Pancreas (tissue), 10 donors: Measurements from ENCODE around the gene ATOX1. TPM values are rescaled to one million over a fixed set of nuclear protein-coding genes. Genes with fewer than 3 reads are reported as not detected.
A peak's percentile ranks its signal among the peaks of the same experiment; 100 is the strongest.

Source experiments
- ATAC-seq, 4 donors: fragments of 200-7000 bp; cut with Tn5 transposase; one replicate each; pipeline versions ENCODE4 v1.8.0 to v1.9.1; 2020; ENCODE audit warnings: mild to moderate bottlenecking in 4 of 4, moderate library complexity in 4 of 4
- DNase-seq, 6 donors: peaks; one replicate each; pipeline ENCODE4 v3.0.0-alpha.2; 2020
- FAIRE-seq: peaks from 2 replicates; lab custom pipeline; 2012; peaks lifted over from hg19 to GRCh38; lab: Jason Lieb, UNC
- H3K27ac ChIP-seq, 4 donors: fragments of 200-600 bp; sonication (generic); 1 replicate in 3 of 4; 2 replicates in 1 of 4; pipeline versions ENCODE4 v1.5.0 to v1.8.0; 2020
- H3K27me3 ChIP-seq, 4 donors: fragments of 200-600 bp; one replicate each; pipeline ENCODE4 v1.8.0; 2021
- H3K36me3 ChIP-seq, 3 donors: fragments of 200-600 bp; sonication (generic) in 1 of 3; one replicate each; pipeline versions ENCODE4 v1.5.0 to v1.8.0; 2020 to 2021
- H3K4me1 ChIP-seq, 3 donors: fragments of 200-600 bp; one replicate each; pipeline ENCODE4 v1.8.0; 2021
- H3K4me3 ChIP-seq, 4 donors: fragments of 200-600 bp; sonication (generic) in 2 of 4; one replicate each; pipeline versions ENCODE4 v1.5.0 to v1.8.0; 2020 to 2021
- H3K9me3 ChIP-seq, 4 donors: fragments of 200-600 bp; one replicate each; pipeline ENCODE4 v1.8.0; 2021
- WGBS, 2 donors: extraction: QIAGEN DNeasy Blood & Tissue Kit; methylation state at CpG; one replicate each; pipeline ENCODE4 v1.1.7; 2013; 5-methylcytosine and 5-hydroxymethylcytosine counted together
- intact Hi-C, 3 donors: fragments of 100-400 bp; cut with DNase I; formaldehyde crosslinking; loops; one replicate each; pipeline versions ENCODE4 v1.11.1 to v1.14.2; 2022
- polyA plus RNA-seq, 2 donors: library from polyadenylated mRNA; stranded (reverse); fragments of 200-250 nt; gene quantifications; one replicate each; pipeline ENCODE4 v1.2.3, GENCODE V29; 2013
- total RNA-seq, 6 donors: library from RNA; stranded (reverse); fragmentation: NEBNext Ultra II Directional in 4 of 6; extraction: Animal tissue kit (Norgen Biotek cat#: 25700) in 4 of 6; gene quantifications; one replicate each; pipeline versions ENCODE4 v1.2.1 to v1.2.4, GENCODE V29; 2021 to 2023
- TF ChIP-seq, protein P1 (sequence below), 4 donors: fragments of 200-600 bp; sonication (generic) in 3 of 4; IDR thresholded peaks; one replicate each; pipeline versions ENCODE4 v1.5.0 to v1.8.0; 2021; ENCODE audit warnings: antibody characterized with exemption in 4 of 4
- donor health status: healthy with polysubstance abuse.
- donor health status: DM: no; HTN: no; CAD: no; lungs with moderate emphysema.
- donor health status: DM: no; HTN: no; CAD: no.
- donor health status: control.
- donor health status: control.
- donor health status: Bipolar disorder and iron deficiency.
- donor health status: DM: yes; HTN: yes; CAD: no.
- donor health status: DM: no; HTN: no; CAD: no.
- donor health status: DM: no; HTN: no; CAD: no.
- donor health status: DM: yes; HTN: yes; CAD: no.

The ATOX1 gene
- total and polyA plus RNA-seq, 8 donors, result 12.9 to 63.2 (median 23.2) TPM

- 0% methylated on average over 49 of the region's 49 CpGs for WGBS, 2 donors
- DNase-seq (peak; percentile 96 to 100 (median 100)), FAIRE-seq (peak; percentile 99), ATAC-seq (peak; percentile 86 to 93 (median 87))
- H3K4me3 ChIP-seq, result peak within 1 kb of the TSS; percentile 63 to 88 (median 77)
- H3K27ac ChIP-seq, result peak within 1 kb of the TSS; percentile 95 to 97 (median 96)
- no peaks in the 10 kb centered on the region for H3K36me3 ChIP-seq
- TF ChIP-seq, protein P1, sequence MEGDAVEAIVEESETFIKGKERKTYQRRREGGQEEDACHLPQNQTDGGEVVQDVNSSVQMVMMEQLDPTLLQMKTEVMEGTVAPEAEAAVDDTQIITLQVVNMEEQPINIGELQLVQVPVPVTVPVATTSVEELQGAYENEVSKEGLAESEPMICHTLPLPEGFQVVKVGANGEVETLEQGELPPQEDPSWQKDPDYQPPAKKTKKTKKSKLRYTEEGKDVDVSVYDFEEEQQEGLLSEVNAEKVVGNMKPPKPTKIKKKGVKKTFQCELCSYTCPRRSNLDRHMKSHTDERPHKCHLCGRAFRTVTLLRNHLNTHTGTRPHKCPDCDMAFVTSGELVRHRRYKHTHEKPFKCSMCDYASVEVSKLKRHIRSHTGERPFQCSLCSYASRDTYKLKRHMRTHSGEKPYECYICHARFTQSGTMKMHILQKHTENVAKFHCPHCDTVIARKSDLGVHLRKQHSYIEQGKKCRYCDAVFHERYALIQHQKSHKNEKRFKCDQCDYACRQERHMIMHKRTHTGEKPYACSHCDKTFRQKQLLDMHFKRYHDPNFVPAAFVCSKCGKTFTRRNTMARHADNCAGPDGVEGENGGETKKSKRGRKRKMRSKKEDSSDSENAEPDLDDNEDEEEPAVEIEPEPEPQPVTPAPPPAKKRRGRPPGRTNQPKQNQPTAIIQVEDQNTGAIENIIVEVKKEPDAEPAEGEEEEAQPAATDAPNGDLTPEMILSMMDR (IDR thresholded peaks at IDR 0.05), result peak; percentile 38 to 48 (median 42)
- no peaks in the 10 kb centered on the region for H3K9me3 ChIP-seq
- intact Hi-C loops, result no loop called here
- no peaks in the 10 kb centered on the region for H3K27me3 ChIP-seq
- H3K4me1 ChIP-seq, result peaks cover 9 to 24% (median 23%) of the 10 kb centered on the region in 3 donors
These were observed 13.0 kb upstream of the ATOX1 start, which contains the start of gene G3BP1 for GRCh38 chr5:151771259-151772028. TSS of gene G3BP1 (plus strand) at chr5:151771954. CDS start at chr5:151786621, 14,667 bp downstream.

- ATAC-seq (peak; percentile 25 to 47 (median 34)), DNase-seq (peak; percentile 64 to 81 (median 75)), FAIRE-seq (no peak)
- H3K27ac ChIP-seq, result peak overlapping the region; percentile 95 to 97 (median 96)
- H3K4me1 ChIP-seq, result peaks cover 9 to 22% (median 15%) of the 10 kb centered on the region in 3 donors
- TF ChIP-seq, protein P1 (IDR thresholded peaks at IDR 0.05), result no peak
- H3K27me3 ChIP-seq, result no peaks in the 10 kb centered on the region
- H3K4me3 ChIP-seq, result peak overlapping the region; percentile 14 to 58 (median 40)
- 10% methylated on average over 75 of the region's 75 CpGs for WGBS, 2 donors
- H3K36me3 ChIP-seq, result no peaks in the 10 kb centered on the region
- intact Hi-C loops, result no loop called here
- no peaks in the 10 kb centered on the region for H3K9me3 ChIP-seq
These were observed 12.2 kb upstream of the ATOX1 start for GRCh38 chr5:151770383-151771258.

DNA sequence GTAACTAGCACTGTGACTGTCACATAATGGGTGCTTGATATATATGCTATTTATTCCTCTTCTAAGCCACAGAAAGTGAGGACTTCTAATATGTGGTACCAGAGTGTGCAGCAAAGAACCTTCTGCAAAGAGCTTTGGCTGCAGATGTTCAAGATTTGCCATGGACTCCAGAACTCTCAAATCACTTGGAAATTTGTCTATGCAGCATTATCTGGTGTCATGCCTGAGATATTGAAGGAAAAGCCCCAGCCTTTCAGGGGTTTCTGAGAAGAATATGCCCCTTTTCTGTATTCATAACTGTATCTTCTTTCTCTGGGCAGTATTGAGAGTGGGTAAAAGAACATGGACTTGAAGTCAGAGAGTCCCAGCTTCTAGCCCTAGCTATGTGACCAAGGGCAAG lies 8.5 kb upstream of the ATOX1 start:
- intact Hi-C loops, result no loop called here
- Histone ChIP-seq H3K27me3 (no peaks in the 10 kb centered on the region), H3K4me1 (no peaks in the 10 kb centered on the region), H3K4me3 (no peak overlapping the region), H3K36me3 (no peaks in the 10 kb centered on the region), H3K27ac (no peak overlapping the region), H3K9me3 (no peaks in the 10 kb centered on the region)
- ATAC-seq (no peak), DNase-seq (no peak), FAIRE-seq (no peak)
- TF ChIP-seq, protein P1 (IDR thresholded peaks at IDR 0.05), result no peak

DNA sequence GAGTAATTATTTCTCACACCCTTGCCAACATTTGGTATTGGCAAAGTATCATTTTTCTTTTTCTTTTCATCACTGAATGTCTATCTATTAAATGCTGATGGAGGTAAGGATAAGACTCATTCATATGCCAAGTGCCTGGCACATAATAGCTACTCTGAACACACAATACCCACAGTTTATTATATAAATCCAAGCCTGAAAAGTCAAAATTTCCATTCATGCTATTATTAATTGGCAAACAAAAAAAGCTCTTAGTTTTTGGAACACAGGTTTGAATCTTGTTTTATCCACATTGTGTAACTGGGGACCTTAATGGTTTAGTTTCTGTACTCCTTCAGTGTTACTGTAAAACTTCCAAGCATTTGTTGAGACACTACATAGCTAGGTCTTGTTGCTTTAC lies 6.4 kb upstream of the ATOX1 start:
- no peak for FAIRE-seq
- intact Hi-C loops, result no loop called here

More for the DNA sequence above, 6.4 kb upstream of the ATOX1 start:
- TF ChIP-seq, protein P1 (IDR thresholded peaks at IDR 0.05), result no peak
- Histone ChIP-seq H3K4me1 (no peaks in the 10 kb centered on the region), H3K9me3 (no peaks in the 10 kb centered on the region), H3K27ac (no peak overlapping the region), H3K27me3 (no peaks in the 10 kb centered on the region), H3K36me3 (no peaks in the 10 kb centered on the region), H3K4me3 (no peak overlapping the region)
- ATAC-seq, result no peak
- no peak for DNase-seq
